ENCODE measurements around the gene ZNF724.
"Not testable (repeated sequence)": the region's sequence is repeated elsewhere in the genome, so short reads cannot be mapped to it uniquely, and the experiment has no call there.

ZNF724 gene

DNA sequence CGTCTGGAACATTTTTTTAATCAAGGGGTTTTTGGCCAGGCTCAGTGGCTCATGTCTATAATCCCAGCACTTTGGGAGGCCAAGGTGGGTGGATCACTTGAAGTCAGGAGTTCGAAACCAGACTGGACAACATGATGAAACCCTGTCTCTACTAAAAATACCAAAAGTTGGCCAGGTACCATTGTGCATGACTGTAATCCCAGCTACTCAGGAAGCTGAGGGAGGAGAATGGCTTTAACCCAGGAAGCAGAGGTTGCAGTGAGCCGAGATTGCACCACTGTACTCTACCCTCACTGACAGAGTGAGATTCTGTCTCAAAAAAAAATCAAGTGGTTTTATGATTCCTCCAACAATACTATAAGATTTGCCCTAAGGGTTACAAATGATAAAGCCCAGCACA, 3.1 kb upstream of the ZNF724 start:
- DNase-seq (ENCODE audit: low spot score) = not testable (repeated sequence)

- DNase-seq (ENCODE audit: low spot score) = no peak
Measured at GRCh38 chr19:23241419-23241818, 8.8 kb downstream of the ZNF724 start.

- DNase-seq (ENCODE audit: low spot score) = no peak
Measured at GRCh38 chr19:23222998-23223652, 27.1 kb downstream of the ZNF724 start.

GRCh38 chr19:23203841-23204344, 46.3 kb downstream of the ZNF724 start:
- no peak for DNase-seq (ENCODE audit: low spot score)

GRCh38 chr19:23190341-23190740, 59.9 kb downstream of the ZNF724 start:
- DNase-seq (ENCODE audit: low spot score) = no peak

DNA sequence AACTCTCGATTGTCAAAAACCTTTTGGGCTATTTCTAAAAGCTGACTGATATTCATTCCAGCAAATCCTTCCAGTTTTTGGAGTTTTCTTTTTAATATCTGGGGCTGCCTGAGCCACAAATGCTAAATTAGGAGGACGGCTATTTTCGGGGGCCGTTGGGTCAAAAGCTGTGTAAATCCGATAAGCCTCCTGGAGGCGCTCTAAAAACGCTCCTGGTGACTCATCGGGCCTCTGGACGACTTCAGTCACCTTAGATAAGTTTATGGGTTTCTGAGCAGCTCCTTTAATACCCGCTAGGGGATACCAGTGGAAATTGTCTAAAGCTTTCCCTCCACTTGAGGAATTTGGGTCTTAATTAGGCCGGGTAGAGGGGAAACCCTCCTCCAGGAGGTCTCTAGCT, 66.9 kb downstream of the ZNF724 start:
- DNase-seq (ENCODE audit: low spot score) = no peak

Small RNAs within 50 kb of the gene (small RNA-seq; reads per million reads assigned to genes)
- gene VN1R91P = 0 reads per million in 2 experiments
